Measurements from ENCODE around the gene SMG1. TPM values are rescaled to one million over a fixed set of nuclear protein-coding genes. Genes with fewer than 3 reads are reported as not detected.
A peak's percentile ranks its signal among the peaks of the same experiment; 100 is the strongest.
"Not testable (repeated sequence)": the region's sequence is repeated elsewhere in the genome, so short reads cannot be mapped to it uniquely, and the experiment has no call there.

SMG1 gene
- total RNA-seq, 2 experiments from 2014 or later, result 120 to 127 TPM

GRCh38 chr16:18782697-18783429, 143.3 kb downstream of the SMG1 start:
- Mint-ChIP-seq H3K27ac (peak overlapping the region; percentile 69), H3K4me3 (no peak overlapping the region), H3K27me3 (no peaks in the 10 kb centered on the region), H3K9me3 (no peaks in the 10 kb centered on the region), H3K36me3 (ENCODE audit: low read depth) (peaks cover 60% of the 10 kb centered on the region), H3K4me1 (ENCODE audit: low read depth) (peaks cover 45% of the 10 kb centered on the region)
- CTCF ChIA-PET, result interaction anchor here (0.7 to 1.1 kb wide), 2 partner anchors 19 to 1603 kb away, joined by 3 to 4 read pairs; partner anchors contain the start of gene ARL6IP1
- peaks cover 38% of the 10 kb centered on the region for H3K4me1 ChIP-seq (ENCODE audit: insufficient read depth, low read length)
- no peak overlapping the region for H3K27ac ChIP-seq (ENCODE audit: low read depth in 1 of 2, low read length in 2 of 2)
- TF ChIP-seq CTCF (IDR thresholded peaks at IDR 0.05), result no peak
- peaks cover 56% of the 10 kb centered on the region for H3K36me3 ChIP-seq (ENCODE audit: insufficient read depth, low read length)
- intact Hi-C loops (cut with DNase I, micrococcal nuclease), result no loop called here
- peak; percentile 62 for ATAC-seq (ENCODE audit: poor library complexity)
- POLR2A ChIA-PET, result no interaction called here
- peak in 1 of 14 experiments; percentile 40 for DNase-seq
- no peaks in the 10 kb centered on the region for H3K27me3 ChIP-seq (ENCODE audit: control insufficient read depth in 1 of 2, insufficient read depth in 2 of 2, low read length in 2 of 2)
- H3K9me3 ChIP-seq (ENCODE audit: control insufficient read depth in 1 of 2, insufficient read depth in 1 of 2, low read length in 2 of 2), result no peaks in the 10 kb centered on the region
- no peak overlapping the region for H3K4me3 ChIP-seq (ENCODE audit: low read length)

- H3K9me3 ChIP-seq (ENCODE audit: control insufficient read depth in 1 of 2, insufficient read depth in 1 of 2, low read length in 2 of 2); H3K27me3 ChIP-seq (ENCODE audit: control insufficient read depth in 1 of 2, insufficient read depth in 2 of 2, low read length in 2 of 2); H3K27me3 Mint-ChIP-seq; H3K27ac ChIP-seq (ENCODE audit: low read depth in 1 of 2, low read length in 2 of 2); H3K4me3 ChIP-seq (ENCODE audit: low read length); H3K9me3 Mint-ChIP-seq; H3K4me3 Mint-ChIP-seq; POLR2A ChIA-PET; H3K27ac Mint-ChIP-seq; DNase-seq; CTCF ChIA-PET; intact Hi-C loops (cut with DNase I, micrococcal nuclease); ATAC-seq (ENCODE audit: poor library complexity): not testable (repeated sequence)
- Histone ChIP-seq H3K4me1 (ENCODE audit: insufficient read depth, low read length) (peaks cover 23% of the 10 kb centered on the region), H3K36me3 (ENCODE audit: insufficient read depth, low read length) (peaks cover 39% of the 10 kb centered on the region)
- Mint-ChIP-seq H3K4me1 (ENCODE audit: low read depth) (peaks cover 32% of the 10 kb centered on the region), H3K36me3 (ENCODE audit: low read depth) (peaks cover 44% of the 10 kb centered on the region)
These were observed 145.0 kb downstream of the SMG1 start for GRCh38 chr16:18781232-18781631.

- H3K27me3 Mint-ChIP-seq; intact Hi-C loops (cut with DNase I, micrococcal nuclease); H3K9me3 Mint-ChIP-seq; H3K27ac ChIP-seq (ENCODE audit: low read depth in 1 of 2, low read length in 2 of 2); H3K4me3 Mint-ChIP-seq; CTCF ChIA-PET; H3K27ac Mint-ChIP-seq; H3K9me3 ChIP-seq (ENCODE audit: control insufficient read depth in 1 of 2, insufficient read depth in 1 of 2, low read length in 2 of 2); H3K4me3 ChIP-seq (ENCODE audit: low read length); ATAC-seq (ENCODE audit: poor library complexity); POLR2A ChIA-PET; H3K27me3 ChIP-seq (ENCODE audit: control insufficient read depth in 1 of 2, insufficient read depth in 2 of 2, low read length in 2 of 2); DNase-seq: not testable (repeated sequence)
- Histone ChIP-seq H3K36me3 (ENCODE audit: insufficient read depth, low read length) (peaks cover 32% of the 10 kb centered on the region), H3K4me1 (ENCODE audit: insufficient read depth, low read length) (peaks cover 16% of the 10 kb centered on the region)
- peaks cover 25% of the 10 kb centered on the region for H3K4me1 Mint-ChIP-seq (ENCODE audit: low read depth)
- H3K36me3 Mint-ChIP-seq (ENCODE audit: low read depth), result peaks cover 37% of the 10 kb centered on the region
These were observed 145.7 kb downstream of the SMG1 start for GRCh38 chr16:18780460-18781026.

GRCh38 chr16:18777664-18778063, 148.5 kb downstream of the SMG1 start:
- H3K27me3 Mint-ChIP-seq; CTCF ChIA-PET; intact Hi-C loops (cut with DNase I, micrococcal nuclease); H3K27ac ChIP-seq (ENCODE audit: low read depth in 1 of 2, low read length in 2 of 2); ATAC-seq (ENCODE audit: poor library complexity); H3K4me3 ChIP-seq (ENCODE audit: low read length); H3K4me3 Mint-ChIP-seq; POLR2A ChIA-PET; H3K4me1 Mint-ChIP-seq (ENCODE audit: low read depth); H3K9me3 Mint-ChIP-seq; H3K9me3 ChIP-seq (ENCODE audit: control insufficient read depth in 1 of 2, insufficient read depth in 1 of 2, low read length in 2 of 2); H3K36me3 Mint-ChIP-seq (ENCODE audit: low read depth); H3K4me1 ChIP-seq (ENCODE audit: insufficient read depth, low read length); DNase-seq; H3K36me3 ChIP-seq (ENCODE audit: insufficient read depth, low read length); H3K27me3 ChIP-seq (ENCODE audit: control insufficient read depth in 1 of 2, insufficient read depth in 2 of 2, low read length in 2 of 2); H3K27ac Mint-ChIP-seq: not testable (repeated sequence)

GRCh38 chr16:18776334-18776733, 149.9 kb downstream of the SMG1 start:
- intact Hi-C loops (cut with DNase I, micrococcal nuclease); H3K27me3 Mint-ChIP-seq; H3K36me3 Mint-ChIP-seq (ENCODE audit: low read depth): not testable (repeated sequence)

GRCh38 chr16:18774651-18775050, 151.6 kb downstream of the SMG1 start:
- DNase-seq; H3K4me1 Mint-ChIP-seq (ENCODE audit: low read depth); ATAC-seq (ENCODE audit: poor library complexity); H3K36me3 Mint-ChIP-seq (ENCODE audit: low read depth); H3K27ac Mint-ChIP-seq; CTCF ChIA-PET; H3K27ac ChIP-seq (ENCODE audit: low read depth in 1 of 2, low read length in 2 of 2); H3K4me3 ChIP-seq (ENCODE audit: low read length); intact Hi-C loops (cut with DNase I, micrococcal nuclease); H3K4me3 Mint-ChIP-seq; POLR2A ChIA-PET; H3K27me3 ChIP-seq (ENCODE audit: control insufficient read depth in 1 of 2, insufficient read depth in 2 of 2, low read length in 2 of 2); H3K27me3 Mint-ChIP-seq; H3K4me1 ChIP-seq (ENCODE audit: insufficient read depth, low read length); H3K9me3 ChIP-seq (ENCODE audit: control insufficient read depth in 1 of 2, insufficient read depth in 1 of 2, low read length in 2 of 2); H3K9me3 Mint-ChIP-seq; H3K36me3 ChIP-seq (ENCODE audit: insufficient read depth, low read length): not testable (repeated sequence)

More at GRCh38 chr16:18776334-18776733, 149.9 kb downstream of the SMG1 start:
- H3K27me3 ChIP-seq (ENCODE audit: control insufficient read depth in 1 of 2, insufficient read depth in 2 of 2, low read length in 2 of 2); H3K27ac ChIP-seq (ENCODE audit: low read depth in 1 of 2, low read length in 2 of 2); H3K4me1 Mint-ChIP-seq (ENCODE audit: low read depth); H3K9me3 Mint-ChIP-seq; H3K4me3 Mint-ChIP-seq; DNase-seq; H3K4me1 ChIP-seq (ENCODE audit: insufficient read depth, low read length); POLR2A ChIA-PET; H3K4me3 ChIP-seq (ENCODE audit: low read length); ATAC-seq (ENCODE audit: poor library complexity); H3K36me3 ChIP-seq (ENCODE audit: insufficient read depth, low read length); H3K27ac Mint-ChIP-seq; CTCF ChIA-PET; H3K9me3 ChIP-seq (ENCODE audit: control insufficient read depth in 1 of 2, insufficient read depth in 1 of 2, low read length in 2 of 2): not testable (repeated sequence)
